OCI-LY3 (cell line): ENCODE results near the gene CYP2W1.

Source experiments
- EZH2phosphoT487 ChIP-seq: fragments of 200-600 bp; shearing (Covaris generic); IDR thresholded peaks from 2 replicates; pipeline ENCODE4 v1.6.1; 2018; ENCODE audit warnings: antibody characterized with exemption, mixed run types, low read depth
- TF ChIP-seq, protein P1 (sequence below): fragments of 200-600, 300-600 bp; sonication (generic); IDR thresholded peaks from 2 replicates; pipeline ENCODE4 v1.5.1; 2014; ENCODE audit warnings: antibody characterized with exemption, low read length, low read depth

DNA sequence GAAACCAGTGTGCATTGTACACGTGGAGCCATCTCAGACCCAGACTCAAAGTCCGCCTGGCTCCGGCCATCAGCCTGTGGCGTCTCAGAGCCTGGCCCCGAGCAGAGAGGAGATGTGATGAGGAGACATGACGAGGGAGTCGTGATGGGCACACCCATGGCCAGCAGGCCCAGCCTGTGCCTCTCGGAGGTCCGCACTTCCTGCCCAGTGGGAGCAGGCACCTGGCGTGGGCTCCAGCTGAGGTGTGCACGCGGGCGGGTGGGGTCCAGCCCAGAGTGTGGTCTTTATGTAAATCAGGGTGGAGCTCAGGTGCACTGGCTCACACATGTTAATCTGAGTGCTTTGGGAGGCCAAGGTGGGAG is 35.3 kb downstream of the CYP2W1 start:
- TF ChIP-seq, protein P1, sequence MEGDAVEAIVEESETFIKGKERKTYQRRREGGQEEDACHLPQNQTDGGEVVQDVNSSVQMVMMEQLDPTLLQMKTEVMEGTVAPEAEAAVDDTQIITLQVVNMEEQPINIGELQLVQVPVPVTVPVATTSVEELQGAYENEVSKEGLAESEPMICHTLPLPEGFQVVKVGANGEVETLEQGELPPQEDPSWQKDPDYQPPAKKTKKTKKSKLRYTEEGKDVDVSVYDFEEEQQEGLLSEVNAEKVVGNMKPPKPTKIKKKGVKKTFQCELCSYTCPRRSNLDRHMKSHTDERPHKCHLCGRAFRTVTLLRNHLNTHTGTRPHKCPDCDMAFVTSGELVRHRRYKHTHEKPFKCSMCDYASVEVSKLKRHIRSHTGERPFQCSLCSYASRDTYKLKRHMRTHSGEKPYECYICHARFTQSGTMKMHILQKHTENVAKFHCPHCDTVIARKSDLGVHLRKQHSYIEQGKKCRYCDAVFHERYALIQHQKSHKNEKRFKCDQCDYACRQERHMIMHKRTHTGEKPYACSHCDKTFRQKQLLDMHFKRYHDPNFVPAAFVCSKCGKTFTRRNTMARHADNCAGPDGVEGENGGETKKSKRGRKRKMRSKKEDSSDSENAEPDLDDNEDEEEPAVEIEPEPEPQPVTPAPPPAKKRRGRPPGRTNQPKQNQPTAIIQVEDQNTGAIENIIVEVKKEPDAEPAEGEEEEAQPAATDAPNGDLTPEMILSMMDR: no peak
- no peak for TF ChIP-seq EZH2phosphoT487
